ENCODE results near the gene GALNT2.

Gene GALNT2

GRCh38 chr1:230188826-230189225 lies 121.8 kb downstream of the GALNT2 start:
- no peak for TF ChIP-seq CTCF (IDR thresholded peaks at IDR 0.05)
- no peak overlapping the region for H3K4me3 ChIP-seq
- H3K27ac ChIP-seq: peak overlapping the region in 1 of 2 donors; percentile 79
- DNase-seq (ENCODE audit: low spot score): no peak

- Histone ChIP-seq H3K4me3 (no peak overlapping the region), H3K27ac (peak overlapping the region; percentile 58 to 79)
- DNase-seq (ENCODE audit: low spot score): no peak
Measured at GRCh38 chr1:230189341-230189740, 122.3 kb downstream of the GALNT2 start.

GRCh38 chr1:230189824-230190223 lies 122.8 kb downstream of the GALNT2 start:
- no peak overlapping the region for H3K4me3 ChIP-seq
- TF ChIP-seq CTCF (IDR thresholded peaks at IDR 0.05): no peak
- no peak for DNase-seq (ENCODE audit: low spot score)
- peak overlapping the region; percentile 58 to 79 for H3K27ac ChIP-seq

More at GRCh38 chr1:230189341-230189740, 122.3 kb downstream of the GALNT2 start:
- TF ChIP-seq CTCF (IDR thresholded peaks at IDR 0.05): no peak

- no peak for TF ChIP-seq CTCF (IDR thresholded peaks at IDR 0.05)
- no peak overlapping the region for H3K4me3 ChIP-seq
- peak overlapping the region; percentile 58 to 79 for H3K27ac ChIP-seq
- no peak for DNase-seq (ENCODE audit: low spot score)
Measured at GRCh38 chr1:230191079-230191804, 124.2 kb downstream of the GALNT2 start.

- peak overlapping the region; percentile 58 to 79 for H3K27ac ChIP-seq
- no peak overlapping the region for H3K4me3 ChIP-seq
- TF ChIP-seq CTCF (IDR thresholded peaks at IDR 0.05): no peak
- no peak for DNase-seq (ENCODE audit: low spot score)
Measured at GRCh38 chr1:230191855-230192254, 124.8 kb downstream of the GALNT2 start.

- TF ChIP-seq CTCF (IDR thresholded peaks at IDR 0.05): no peak
- no peak overlapping the region for H3K27ac ChIP-seq
- no peak overlapping the region for H3K4me3 ChIP-seq
- no peak for DNase-seq (ENCODE audit: low spot score)
Measured at GRCh38 chr1:230194525-230194924, 127.5 kb downstream of the GALNT2 start.

GRCh38 chr1:230195199-230195598 lies 128.2 kb downstream of the GALNT2 start:
- no peak for DNase-seq (ENCODE audit: low spot score)
- no peak for TF ChIP-seq CTCF (IDR thresholded peaks at IDR 0.05)
- no peak overlapping the region for H3K4me3 ChIP-seq
- H3K27ac ChIP-seq: no peak overlapping the region
